ENCODE data around the gene RHBDL3. TPM values are rescaled to one million over a fixed set of nuclear protein-coding genes. Genes with fewer than 3 reads are reported as not detected.

RHBDL3 gene
- total RNA-seq, 1 experiment from 2014 or later, result not detected

DNA sequence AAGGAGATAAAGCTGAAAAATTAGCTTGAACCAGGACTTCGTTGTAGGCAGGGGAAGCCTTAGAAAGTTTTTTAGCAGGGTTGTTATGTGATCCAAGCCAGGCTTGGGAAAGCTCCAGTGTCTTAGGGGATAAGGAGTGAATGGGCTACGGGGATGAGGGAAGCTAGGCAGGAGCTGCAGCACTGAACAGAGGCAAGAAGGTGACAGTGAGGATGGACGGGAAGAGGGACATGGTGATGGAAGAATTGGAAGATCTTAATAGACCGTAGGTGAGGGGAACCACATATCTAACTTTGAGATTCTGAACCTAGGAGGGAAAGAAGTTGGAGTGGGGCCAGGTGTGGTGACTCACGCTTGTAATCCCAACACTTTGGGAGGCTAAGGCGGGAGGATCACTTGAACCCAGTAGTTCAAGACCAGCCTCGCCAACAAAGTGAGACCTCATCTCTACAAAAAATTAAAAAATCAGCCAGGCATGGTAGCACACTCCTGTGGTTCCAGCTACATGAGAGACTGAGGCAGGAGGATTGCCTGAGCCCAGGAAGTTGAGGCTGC is 3.2 kb downstream of the RHBDL3 start:
- Histone ChIP-seq H3K4me1 (ENCODE audit: insufficient read depth, low read length) (no peaks in the 10 kb centered on the region), H3K9me3 (ENCODE audit: low read length) (no peaks in the 10 kb centered on the region), H3K27me3 (ENCODE audit: low read length) (peaks cover 44% of the 10 kb centered on the region), H3K9me2 (replicated peaks; ENCODE audit: low read length) (no peaks in the 10 kb centered on the region), H3F3A (ENCODE audit: low read length, unreplicated experiment) (no peaks in the 10 kb centered on the region), H3K27ac (ENCODE audit: low read length) (no peak overlapping the region), H3K4me2 (ENCODE audit: low read length) (no peak overlapping the region), H3K9ac (ENCODE audit: low read length) (no peak overlapping the region), H3K4me3 (ENCODE audit: low read length) (no peak overlapping the region), H3K79me2 (ENCODE audit: low read length) (no peaks in the 10 kb centered on the region), H3K36me3 (ENCODE audit: low read depth, low read length) (no peaks in the 10 kb centered on the region), H2AFZ (ENCODE audit: low read length) (no peak overlapping the region), H4K20me1 (ENCODE audit: low read length) (no peaks in the 10 kb centered on the region)
- CTCF ChIA-PET, result no interaction called here
- POLR2A ChIA-PET (ENCODE audit: unreplicated experiment), result no interaction called here
- ATAC-seq (no peak), DNase-seq (no peak)
- no peak for TF ChIP-seq EZH2 (IDR thresholded peaks at IDR 0.05; ENCODE audit: low read length, unreplicated experiment)
- TF ChIP-seq EZH2phosphoT487 (IDR thresholded peaks at IDR 0.05; ENCODE audit: borderline replicate concordance, low read length), result no peak
- TF ChIP-seq, protein P1, sequence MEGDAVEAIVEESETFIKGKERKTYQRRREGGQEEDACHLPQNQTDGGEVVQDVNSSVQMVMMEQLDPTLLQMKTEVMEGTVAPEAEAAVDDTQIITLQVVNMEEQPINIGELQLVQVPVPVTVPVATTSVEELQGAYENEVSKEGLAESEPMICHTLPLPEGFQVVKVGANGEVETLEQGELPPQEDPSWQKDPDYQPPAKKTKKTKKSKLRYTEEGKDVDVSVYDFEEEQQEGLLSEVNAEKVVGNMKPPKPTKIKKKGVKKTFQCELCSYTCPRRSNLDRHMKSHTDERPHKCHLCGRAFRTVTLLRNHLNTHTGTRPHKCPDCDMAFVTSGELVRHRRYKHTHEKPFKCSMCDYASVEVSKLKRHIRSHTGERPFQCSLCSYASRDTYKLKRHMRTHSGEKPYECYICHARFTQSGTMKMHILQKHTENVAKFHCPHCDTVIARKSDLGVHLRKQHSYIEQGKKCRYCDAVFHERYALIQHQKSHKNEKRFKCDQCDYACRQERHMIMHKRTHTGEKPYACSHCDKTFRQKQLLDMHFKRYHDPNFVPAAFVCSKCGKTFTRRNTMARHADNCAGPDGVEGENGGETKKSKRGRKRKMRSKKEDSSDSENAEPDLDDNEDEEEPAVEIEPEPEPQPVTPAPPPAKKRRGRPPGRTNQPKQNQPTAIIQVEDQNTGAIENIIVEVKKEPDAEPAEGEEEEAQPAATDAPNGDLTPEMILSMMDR (conservative IDR thresholded peaks at IDR 0.05; ENCODE audit: low read depth, low read length), result no peak
- BruUV-seq (replicated peaks), result no TSS peak
- intact Hi-C loops (cut with micrococcal nuclease), result no loop called here

DNA sequence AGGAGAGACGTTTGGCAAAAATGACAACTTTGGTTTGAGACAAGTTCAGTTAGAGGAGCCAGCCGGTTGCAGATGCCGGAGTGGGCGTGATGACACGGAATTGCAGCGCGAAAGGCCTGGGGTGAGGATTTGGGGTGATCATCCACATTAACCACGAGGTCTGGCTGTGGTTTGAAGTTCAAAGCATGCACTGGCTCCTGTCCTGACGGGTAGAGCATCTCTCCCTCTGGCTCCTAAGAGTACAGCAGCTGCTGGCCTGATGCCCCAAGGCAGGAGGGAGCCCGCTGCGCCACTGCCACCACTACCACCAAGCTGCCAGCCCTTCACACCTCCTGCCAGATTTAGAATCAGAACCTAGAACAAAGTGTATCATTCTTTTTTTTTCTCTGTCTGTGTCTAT is 3.7 kb downstream of the RHBDL3 start:
- intact Hi-C loops (cut with micrococcal nuclease), result no loop called here
- Histone ChIP-seq H3F3A (ENCODE audit: low read length, unreplicated experiment) (no peaks in the 10 kb centered on the region), H3K9ac (ENCODE audit: low read length) (no peak overlapping the region), H3K9me2 (replicated peaks; ENCODE audit: low read length) (no peaks in the 10 kb centered on the region), H3K27me3 (ENCODE audit: low read length) (peaks cover 38% of the 10 kb centered on the region), H2AFZ (ENCODE audit: low read length) (no peak overlapping the region), H3K27ac (ENCODE audit: low read length) (no peak overlapping the region), H4K20me1 (ENCODE audit: low read length) (no peaks in the 10 kb centered on the region), H3K36me3 (ENCODE audit: low read depth, low read length) (no peaks in the 10 kb centered on the region), H3K4me1 (ENCODE audit: insufficient read depth, low read length) (no peaks in the 10 kb centered on the region), H3K4me2 (ENCODE audit: low read length) (no peak overlapping the region), H3K9me3 (ENCODE audit: low read length) (no peaks in the 10 kb centered on the region), H3K4me3 (ENCODE audit: low read length) (no peak overlapping the region), H3K79me2 (ENCODE audit: low read length) (no peaks in the 10 kb centered on the region)
- BruUV-seq (replicated peaks), result no TSS peak
- no peak for DNase-seq
- ATAC-seq, result no peak
- TF ChIP-seq, protein P1 (conservative IDR thresholded peaks at IDR 0.05; ENCODE audit: low read depth, low read length), result no peak
- TF ChIP-seq EZH2phosphoT487 (IDR thresholded peaks at IDR 0.05; ENCODE audit: borderline replicate concordance, low read length) (no peak), EZH2 (IDR thresholded peaks at IDR 0.05; ENCODE audit: low read length, unreplicated experiment) (no peak)
- CTCF ChIA-PET, result no interaction called here
- POLR2A ChIA-PET (ENCODE audit: unreplicated experiment), result no interaction called here

DNA sequence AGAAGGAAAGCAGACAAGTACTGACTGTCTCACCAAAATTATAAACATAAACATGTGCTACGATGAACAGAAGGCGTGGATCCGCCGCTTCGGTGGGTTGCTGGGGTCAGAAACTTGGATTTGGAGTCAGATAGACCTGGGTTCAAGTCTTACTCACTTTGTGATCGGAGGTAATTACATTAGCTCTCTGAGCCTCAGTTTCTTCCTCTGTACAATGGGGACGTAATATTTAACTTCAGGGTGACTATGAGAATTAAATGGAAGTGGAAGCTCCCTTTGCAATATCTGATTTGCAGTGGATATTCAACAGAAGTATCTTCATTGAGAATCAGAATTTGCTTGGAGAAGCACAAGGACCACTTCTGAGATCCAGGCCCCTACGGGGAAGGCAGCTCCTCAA is 6.2 kb downstream of the RHBDL3 start:
- H3F3A ChIP-seq (ENCODE audit: low read length, unreplicated experiment), result no peaks in the 10 kb centered on the region
- TF ChIP-seq EZH2phosphoT487 (IDR thresholded peaks at IDR 0.05; ENCODE audit: borderline replicate concordance, low read length), result no peak
- TF ChIP-seq, protein P1 (conservative IDR thresholded peaks at IDR 0.05; ENCODE audit: low read depth, low read length), result no peak
- TF ChIP-seq EZH2 (IDR thresholded peaks at IDR 0.05; ENCODE audit: low read length, unreplicated experiment), result no peak
- intact Hi-C loops (cut with micrococcal nuclease), result no loop called here
- DNase-seq (no peak), ATAC-seq (no peak)
- POLR2A ChIA-PET (ENCODE audit: unreplicated experiment), result no interaction called here
- H3K9me3 ChIP-seq (ENCODE audit: low read length), result no peaks in the 10 kb centered on the region
- no peak overlapping the region for H3K9ac ChIP-seq (ENCODE audit: low read length)
- H4K20me1 ChIP-seq (ENCODE audit: low read length), result no peaks in the 10 kb centered on the region
- peaks cover 20% of the 10 kb centered on the region for H3K27me3 ChIP-seq (ENCODE audit: low read length)
- H3K4me2 ChIP-seq (ENCODE audit: low read length), result no peak overlapping the region
- no peaks in the 10 kb centered on the region for H3K79me2 ChIP-seq (ENCODE audit: low read length)
- H2AFZ ChIP-seq (ENCODE audit: low read length), result no peak overlapping the region
- H3K4me3 ChIP-seq (ENCODE audit: low read length), result no peak overlapping the region
- H3K36me3 ChIP-seq (ENCODE audit: low read depth, low read length), result no peaks in the 10 kb centered on the region
- peaks cover 6% of the 10 kb centered on the region; the same call in 1 of the 2 replicates for H3K4me1 ChIP-seq (ENCODE audit: insufficient read depth, low read length)
- BruUV-seq (replicated peaks), result no TSS peak
- CTCF ChIA-PET, result no interaction called here
- H3K9me2 ChIP-seq (replicated peaks; ENCODE audit: low read length), result no peaks in the 10 kb centered on the region
- no peak overlapping the region for H3K27ac ChIP-seq (ENCODE audit: low read length)
